IPS-20b (cell line): ENCODE results near the gene PPP1R13B.
"Not testable (repeated sequence)": the region's sequence is repeated elsewhere in the genome, so short reads cannot be mapped to it uniquely, and the experiment has no call there.

Source experiments
- H3K27ac ChIP-seq: one replicate; pipeline ENCODE4 v1.5.1; 2013; ENCODE audit warnings: low read length
- H3K27me3 ChIP-seq: 2 replicates; pipeline ENCODE4 v1.6.1; 2013; ENCODE audit warnings: mild to moderate bottlenecking, low read length, inconsistent platforms; ENCODE audit not compliant: insufficient read depth
- H3K36me3 ChIP-seq: 2 replicates; pipeline ENCODE4 v1.6.1; 2013; ENCODE audit warnings: low read depth, mild to moderate bottlenecking, inconsistent platforms, low read length, moderate library complexity; ENCODE audit not compliant: insufficient read depth
- H3K4me1 ChIP-seq: 2 replicates; pipeline ENCODE4 v1.6.1; 2013; ENCODE audit warnings: mild to moderate bottlenecking, control low read depth, inconsistent platforms, low read length, moderate library complexity; ENCODE audit not compliant: insufficient read depth
- H3K4me3 ChIP-seq: 2 replicates; pipeline ENCODE4 v1.5.1; 2013; ENCODE audit warnings: mild to moderate bottlenecking, low read length, inconsistent platforms
- H3K9ac ChIP-seq: 2 replicates; pipeline ENCODE4 v1.6.1; 2013; ENCODE audit warnings: low read depth, mild to moderate bottlenecking, inconsistent platforms, low read length, moderate library complexity
- H3K9me3 ChIP-seq: 2 replicates; pipeline ENCODE4 v1.6.1; 2013; ENCODE audit warnings: mild to moderate bottlenecking, low read depth, low read length, inconsistent platforms; ENCODE audit not compliant: insufficient read depth

PPP1R13B gene

GRCh38 chr14:103818422-103818821 is 29.0 kb downstream of the PPP1R13B start:
- H3K27ac ChIP-seq: no peak overlapping the region
- H3K4me3 ChIP-seq: no peak overlapping the region

DNA sequence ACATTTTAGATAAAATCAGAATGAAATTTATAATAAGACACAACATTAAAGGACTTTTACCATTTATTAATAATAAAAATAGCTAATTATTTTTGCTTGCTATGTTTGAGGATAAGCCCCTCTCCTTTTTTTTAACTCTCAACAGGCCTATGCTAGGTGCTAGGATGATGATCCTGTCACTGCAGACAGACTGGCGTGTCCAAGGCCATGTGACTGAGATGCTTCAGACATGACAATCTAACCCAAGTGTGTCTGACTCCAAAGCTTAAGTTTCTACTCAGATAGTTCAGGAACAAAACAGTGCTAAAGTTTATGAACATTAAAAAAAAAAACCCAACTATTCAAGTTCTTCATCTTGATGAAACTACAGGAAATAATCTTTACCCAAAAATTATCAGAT is 29.8 kb downstream of the PPP1R13B start:
- no peaks in the 10 kb centered on the region for H3K9me3 ChIP-seq
- H3K9ac ChIP-seq: no peak overlapping the region
- H3K4me1 ChIP-seq: peaks cover 7% of the 10 kb centered on the region; the same call in 1 of the 2 replicates
- H3K27ac ChIP-seq: no peak overlapping the region
- H3K4me3 ChIP-seq: no peak overlapping the region
- H3K27me3 ChIP-seq: no peaks in the 10 kb centered on the region
- H3K36me3 ChIP-seq: no peaks in the 10 kb centered on the region

More at GRCh38 chr14:103818422-103818821, 29.0 kb downstream of the PPP1R13B start:
- Histone ChIP-seq H3K9me3 (no peaks in the 10 kb centered on the region), H3K9ac (no peak overlapping the region), H3K4me1 (peaks cover 7% of the 10 kb centered on the region; the same call in 1 of the 2 replicates), H3K27me3 (no peaks in the 10 kb centered on the region), H3K36me3 (no peaks in the 10 kb centered on the region)

GRCh38 chr14:103816991-103817390 is 30.4 kb downstream of the PPP1R13B start:
- H3K9me3 ChIP-seq: no peaks in the 10 kb centered on the region
- H3K4me1 ChIP-seq: peaks cover 7% of the 10 kb centered on the region; the same call in 1 of the 2 replicates
- H3K27ac ChIP-seq: no peak overlapping the region
- no peak overlapping the region for H3K4me3 ChIP-seq
- no peaks in the 10 kb centered on the region for H3K27me3 ChIP-seq
- no peaks in the 10 kb centered on the region for H3K36me3 ChIP-seq
- H3K9ac ChIP-seq: no peak overlapping the region

- Histone ChIP-seq H3K9me3 (no peaks in the 10 kb centered on the region), H3K9ac (no peak overlapping the region), H3K4me1 (peaks cover 6% of the 10 kb centered on the region; the same call in 1 of the 2 replicates), H3K36me3 (no peaks in the 10 kb centered on the region), H3K27me3 (no peaks in the 10 kb centered on the region), H3K4me3 (no peak overlapping the region), H3K27ac (no peak overlapping the region)
Observed at GRCh38 chr14:103815253-103815652, 32.1 kb downstream of the PPP1R13B start.

DNA sequence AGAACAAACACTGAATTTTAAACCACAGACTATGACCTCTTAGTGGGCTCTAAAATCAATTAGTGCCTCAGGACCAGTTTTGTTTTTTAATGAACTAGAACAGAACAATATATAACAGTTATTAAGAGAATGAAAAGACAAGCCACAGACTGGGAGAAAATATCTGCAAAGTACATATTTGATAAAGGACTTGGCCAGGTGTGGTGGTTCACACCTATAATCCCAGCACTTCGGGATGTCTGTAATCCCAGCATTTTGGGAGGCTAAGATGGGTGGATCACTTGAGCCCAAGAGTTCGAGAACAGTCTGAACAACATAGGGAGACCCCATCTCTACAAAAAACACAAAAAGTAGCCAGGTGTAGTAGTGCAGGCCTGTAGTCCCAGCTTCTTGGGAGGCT is 36.2 kb downstream of the PPP1R13B start:
- Histone ChIP-seq H3K36me3 (no peaks in the 10 kb centered on the region), H3K4me1 (no peaks in the 10 kb centered on the region), H3K9me3 (no peaks in the 10 kb centered on the region), H3K27ac (no peak overlapping the region), H3K4me3 (no peak overlapping the region), H3K27me3 (no peaks in the 10 kb centered on the region), H3K9ac (no peak overlapping the region)

DNA sequence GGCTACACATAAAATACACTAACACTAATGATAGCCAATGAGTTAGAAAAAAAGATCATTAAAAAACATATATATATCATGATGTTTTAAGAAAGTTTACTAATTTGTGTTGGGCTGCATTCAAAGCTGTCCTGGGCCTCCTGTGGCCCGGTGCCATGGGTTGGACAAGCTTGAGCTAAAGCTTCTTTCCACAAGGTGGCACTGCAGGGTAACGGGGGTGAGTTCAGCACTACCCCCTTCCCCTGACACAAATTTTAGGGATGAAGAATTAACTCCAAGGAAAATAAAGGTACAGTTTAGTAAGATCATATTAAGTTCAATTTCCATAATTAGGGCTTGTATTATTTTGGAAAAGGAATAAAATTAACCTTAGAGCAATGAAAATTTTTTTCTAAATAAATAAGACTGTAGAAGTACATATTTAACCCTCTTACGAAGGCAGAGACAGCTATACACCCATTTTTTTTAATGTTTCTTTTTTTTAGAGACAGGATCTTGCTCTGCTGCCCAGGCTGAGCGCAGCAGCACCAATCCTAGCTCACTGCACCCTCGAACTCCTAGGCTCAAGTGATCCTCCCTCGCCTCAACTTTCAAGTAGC is 38.9 kb downstream of the PPP1R13B start:
- H3K4me1 ChIP-seq: no peaks in the 10 kb centered on the region
- H3K9ac ChIP-seq: no peak overlapping the region
- no peak overlapping the region for H3K27ac ChIP-seq
- H3K27me3 ChIP-seq: no peaks in the 10 kb centered on the region
- H3K4me3 ChIP-seq: no peak overlapping the region
- no peaks in the 10 kb centered on the region for H3K36me3 ChIP-seq
- no peaks in the 10 kb centered on the region for H3K9me3 ChIP-seq

GRCh38 chr14:103806805-103807204 is 40.6 kb downstream of the PPP1R13B start:
- Histone ChIP-seq H3K27ac (no peak overlapping the region), H3K4me1 (no peaks in the 10 kb centered on the region), H3K4me3 (no peak overlapping the region), H3K36me3 (no peaks in the 10 kb centered on the region), H3K9me3 (no peaks in the 10 kb centered on the region), H3K9ac (no peak overlapping the region), H3K27me3 (no peaks in the 10 kb centered on the region)

- Histone ChIP-seq H3K4me1 (peaks cover 6% of the 10 kb centered on the region; the same call in 1 of the 2 replicates), H3K27ac (no peak overlapping the region), H3K36me3 (no peaks in the 10 kb centered on the region), H3K4me3 (no peak overlapping the region), H3K27me3 (no peaks in the 10 kb centered on the region), H3K9me3 (no peaks in the 10 kb centered on the region), H3K9ac (no peak overlapping the region)
Observed at GRCh38 chr14:103805708-103806107, 41.7 kb downstream of the PPP1R13B start.

DNA sequence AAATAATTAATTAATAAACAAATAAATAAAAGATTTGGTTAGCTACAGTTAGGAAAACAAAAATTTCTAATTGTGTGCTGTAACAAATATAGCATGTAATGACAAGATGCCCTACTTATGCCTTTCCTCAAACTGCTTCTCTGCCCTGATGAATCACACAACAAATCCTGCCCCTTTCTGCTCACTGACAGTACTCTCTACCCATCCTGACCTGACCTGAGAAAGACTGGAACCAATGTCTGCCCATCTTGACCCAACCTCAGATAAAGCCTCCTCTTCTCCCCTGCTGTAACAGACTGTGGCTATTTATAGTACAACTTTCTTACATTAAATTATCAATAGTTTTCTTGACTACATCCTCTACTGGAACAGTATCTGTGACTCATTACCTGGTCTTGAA is 43.7 kb downstream of the PPP1R13B start:
- H3K36me3 ChIP-seq: no peaks in the 10 kb centered on the region
- peaks cover 6% of the 10 kb centered on the region; the same call in 1 of the 2 replicates for H3K4me1 ChIP-seq
- no peak overlapping the region for H3K4me3 ChIP-seq
- H3K27me3 ChIP-seq: no peaks in the 10 kb centered on the region
- no peak overlapping the region for H3K9ac ChIP-seq
- no peak overlapping the region for H3K27ac ChIP-seq
- H3K9me3 ChIP-seq: no peaks in the 10 kb centered on the region

- H3K27ac ChIP-seq: no peak overlapping the region
- H3K27me3 ChIP-seq: no peaks in the 10 kb centered on the region
- H3K4me1 ChIP-seq: peaks cover 6% of the 10 kb centered on the region; the same call in 1 of the 2 replicates
- no peaks in the 10 kb centered on the region for H3K9me3 ChIP-seq
- H3K36me3 ChIP-seq: no peaks in the 10 kb centered on the region
- H3K4me3 ChIP-seq: no peak overlapping the region
- no peak overlapping the region for H3K9ac ChIP-seq
Observed at GRCh38 chr14:103802356-103802755, 45.0 kb downstream of the PPP1R13B start.

DNA sequence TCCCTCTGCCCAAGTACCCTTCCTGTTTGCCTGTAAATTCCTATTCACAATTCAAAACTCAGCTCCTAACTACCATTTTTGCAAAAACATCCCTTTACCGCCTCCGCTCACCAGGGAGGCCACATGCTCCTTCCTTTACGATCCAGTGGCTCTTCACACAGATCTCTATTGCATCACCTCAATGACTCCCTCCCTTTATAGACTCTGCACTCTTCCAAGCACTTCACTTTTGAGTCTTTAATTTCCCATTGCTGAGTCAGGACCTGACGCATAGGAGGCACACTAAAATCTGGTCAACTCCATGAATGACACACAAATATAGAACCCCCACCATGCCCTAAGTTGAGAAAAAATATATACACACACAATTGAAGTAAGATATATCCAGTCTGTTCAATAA is 45.9 kb downstream of the PPP1R13B start:
- Histone ChIP-seq H3K4me1 (peaks cover 6% of the 10 kb centered on the region; the same call in 1 of the 2 replicates), H3K27me3 (no peaks in the 10 kb centered on the region)

DNA sequence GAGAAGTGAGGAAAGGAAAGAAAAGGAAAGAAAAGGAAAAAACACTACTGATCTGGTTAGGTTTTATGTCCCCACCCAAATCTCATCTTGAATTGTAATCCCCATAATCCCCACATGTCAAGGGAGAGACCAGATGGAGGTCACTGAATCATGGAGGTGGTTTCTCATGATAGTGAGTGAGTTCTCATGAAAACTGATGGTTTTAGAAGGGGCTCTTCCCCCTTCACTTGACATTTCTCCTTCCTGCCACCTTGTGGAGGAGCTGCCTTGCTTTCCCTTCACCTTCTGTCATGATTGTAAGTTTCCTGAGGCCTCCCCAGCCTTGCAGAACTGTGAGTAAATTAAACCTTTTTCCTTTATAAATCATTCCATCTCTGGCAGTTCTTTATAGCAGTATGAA is 54.2 kb downstream of the PPP1R13B start:
- H3K27ac ChIP-seq: not testable (repeated sequence)

More for the DNA sequence above, 45.9 kb downstream of the PPP1R13B start:
- Histone ChIP-seq H3K27ac (no peak overlapping the region), H3K4me3 (no peak overlapping the region), H3K36me3 (no peaks in the 10 kb centered on the region), H3K9me3 (no peaks in the 10 kb centered on the region), H3K9ac (no peak overlapping the region)

More for the DNA sequence above, 54.2 kb downstream of the PPP1R13B start:
- H3K4me1 ChIP-seq, H3K36me3 ChIP-seq, H3K9me3 ChIP-seq, H3K9ac ChIP-seq, H3K27me3 ChIP-seq, H3K4me3 ChIP-seq: not testable (repeated sequence)
